ENCODE measurements around the gene ALG14.

The ALG14 gene

DNA sequence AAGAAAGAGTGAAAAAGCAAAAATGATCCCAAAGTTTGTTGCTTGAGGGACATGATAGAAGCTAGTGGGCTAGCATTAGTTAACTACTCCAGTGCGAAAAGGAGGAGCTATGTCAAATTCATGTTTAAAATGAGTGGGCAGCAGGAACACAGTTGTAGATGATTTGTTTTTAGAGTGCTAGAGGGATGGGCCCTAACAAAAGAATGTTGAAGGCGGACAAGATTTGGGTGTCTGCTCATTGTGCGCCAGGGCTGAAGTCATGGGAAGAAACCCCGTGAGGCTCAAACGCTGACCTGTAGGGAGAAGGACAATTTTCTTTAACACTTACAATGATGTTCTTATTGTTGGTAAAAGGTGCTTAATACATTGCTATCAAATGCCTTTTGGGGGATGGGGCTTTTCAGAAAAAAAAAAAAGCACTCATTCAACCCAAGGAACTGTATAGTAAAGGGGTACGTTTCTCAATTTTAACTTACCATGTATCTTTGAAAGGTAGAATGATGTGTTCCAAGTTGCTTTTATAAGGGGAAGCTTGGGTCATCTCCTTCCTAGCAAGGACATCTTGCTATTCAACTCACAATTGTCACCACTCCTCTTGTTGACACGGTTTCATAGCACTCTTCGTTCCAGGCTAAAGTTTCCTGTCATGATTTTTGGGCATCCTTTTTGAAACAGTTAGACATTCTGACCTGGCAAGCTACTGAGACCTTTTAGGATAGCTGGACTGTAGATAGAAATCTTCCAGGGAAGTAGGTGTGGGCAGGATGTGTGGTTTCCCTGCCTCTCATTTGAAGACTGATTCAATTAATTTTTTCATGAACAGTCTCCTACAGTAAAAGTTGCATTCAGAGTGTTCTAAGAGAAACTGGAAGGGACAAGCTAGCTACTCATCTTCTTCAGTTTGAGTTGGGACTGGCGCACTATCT, 92.8 kb downstream of the ALG14 start:
- DNase-seq, result no peak

DNA sequence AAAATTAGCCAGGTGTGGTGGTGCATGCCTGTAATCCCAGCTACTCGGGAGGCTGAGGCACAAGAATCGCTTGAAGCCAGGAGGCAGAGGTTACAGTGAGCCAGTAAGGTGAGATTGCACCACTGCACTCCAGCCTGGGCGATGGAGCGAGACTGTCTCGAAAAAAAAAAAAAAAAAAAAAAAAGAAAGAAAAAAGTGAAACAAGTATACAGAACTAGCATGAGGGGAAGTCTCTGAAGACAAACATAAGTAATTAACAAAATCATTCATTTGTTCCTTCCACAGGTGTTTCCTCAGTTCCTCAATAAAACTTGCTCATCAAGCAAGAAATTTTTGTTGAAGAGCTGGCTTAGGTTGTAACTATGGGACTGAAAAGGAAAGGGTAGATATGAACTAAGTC, 93.6 kb downstream of the ALG14 start:
- DNase-seq, result no peak

DNA sequence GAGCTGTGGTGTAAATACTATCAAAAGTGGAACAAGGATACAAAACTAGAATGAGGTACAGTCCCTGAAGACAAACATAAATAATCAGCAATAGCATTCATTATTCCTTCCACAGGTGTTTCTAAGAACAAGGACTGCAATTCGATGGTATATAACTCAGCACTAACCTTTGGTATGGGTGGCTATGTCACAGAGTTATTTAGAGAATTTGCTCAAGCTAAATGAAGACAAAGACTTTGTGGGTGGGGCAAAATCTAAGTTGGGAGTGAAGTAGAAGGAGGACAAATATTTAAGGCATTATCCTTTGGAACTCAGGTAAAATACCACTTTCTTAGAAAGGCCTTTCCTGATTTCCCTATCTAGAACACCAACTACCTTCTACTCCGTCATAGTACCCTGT, 94.3 kb downstream of the ALG14 start:
- DNase-seq, result no peak

DNA sequence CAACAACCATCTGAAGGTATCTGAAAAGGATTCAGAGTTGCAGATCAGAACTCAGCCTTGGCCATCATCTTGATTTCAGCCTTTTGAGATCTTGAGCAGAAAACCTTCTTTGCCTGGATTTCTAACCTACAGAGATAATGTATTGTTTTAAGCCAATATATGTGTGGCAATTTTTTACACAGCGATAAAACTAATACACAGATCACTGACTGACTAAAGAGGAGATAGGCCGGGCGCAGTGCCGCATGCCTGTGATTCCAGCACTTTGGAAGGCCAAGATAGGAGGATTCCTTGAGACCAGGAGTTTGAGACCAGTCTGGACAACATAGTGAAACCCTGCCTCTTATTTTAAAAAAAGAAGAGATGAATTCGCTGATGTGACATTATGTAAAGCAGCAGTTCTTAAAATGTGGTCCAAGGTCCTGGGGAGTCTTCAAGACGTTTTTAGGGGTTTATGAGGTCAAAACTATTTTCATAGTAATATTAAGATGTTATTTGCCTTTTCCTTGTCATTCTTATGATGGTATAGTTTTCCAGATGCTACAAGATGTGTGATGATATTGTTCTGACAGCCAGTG, 95.7 kb downstream of the ALG14 start:
- no peak for DNase-seq

DNA sequence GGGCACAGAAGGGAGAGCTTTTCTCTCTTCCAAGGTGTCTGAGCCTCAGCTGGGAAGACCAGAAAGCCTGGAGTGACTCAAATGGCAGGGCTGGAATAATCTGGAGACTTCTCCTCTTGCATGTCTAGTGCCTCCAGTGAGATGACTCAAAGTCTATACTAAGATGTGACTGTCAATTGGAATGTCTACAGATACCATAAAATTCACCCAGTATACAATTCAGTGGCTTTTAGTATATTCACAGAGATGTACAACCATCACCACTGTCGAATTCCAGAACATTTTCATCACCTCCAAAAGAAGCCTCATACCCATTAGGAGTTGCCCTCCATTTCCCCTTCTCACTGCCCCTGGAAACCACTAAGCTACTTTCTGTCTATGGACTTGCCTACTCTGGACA, 97.9 kb downstream of the ALG14 start:
- DNase-seq, result no peak

DNA sequence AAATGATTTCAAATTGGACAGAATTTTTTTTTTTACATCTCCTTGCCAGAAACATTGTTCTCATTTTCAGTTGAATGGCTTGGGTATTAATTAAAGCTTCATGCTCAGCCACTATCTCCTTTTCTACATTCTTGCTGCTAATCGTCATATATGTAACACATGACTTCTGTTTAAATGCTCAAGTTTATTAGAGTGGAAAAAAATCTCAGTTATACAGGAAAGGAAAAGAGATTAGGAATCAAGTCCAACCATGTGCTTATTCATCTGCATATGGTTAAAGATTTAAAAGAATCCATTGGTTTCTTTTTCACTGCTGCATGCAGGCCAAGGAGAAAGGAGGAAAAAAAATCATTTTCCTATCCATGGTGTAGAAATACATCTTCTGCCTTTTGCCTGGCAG, 98.5 kb downstream of the ALG14 start:
- no peak for DNase-seq

DNA sequence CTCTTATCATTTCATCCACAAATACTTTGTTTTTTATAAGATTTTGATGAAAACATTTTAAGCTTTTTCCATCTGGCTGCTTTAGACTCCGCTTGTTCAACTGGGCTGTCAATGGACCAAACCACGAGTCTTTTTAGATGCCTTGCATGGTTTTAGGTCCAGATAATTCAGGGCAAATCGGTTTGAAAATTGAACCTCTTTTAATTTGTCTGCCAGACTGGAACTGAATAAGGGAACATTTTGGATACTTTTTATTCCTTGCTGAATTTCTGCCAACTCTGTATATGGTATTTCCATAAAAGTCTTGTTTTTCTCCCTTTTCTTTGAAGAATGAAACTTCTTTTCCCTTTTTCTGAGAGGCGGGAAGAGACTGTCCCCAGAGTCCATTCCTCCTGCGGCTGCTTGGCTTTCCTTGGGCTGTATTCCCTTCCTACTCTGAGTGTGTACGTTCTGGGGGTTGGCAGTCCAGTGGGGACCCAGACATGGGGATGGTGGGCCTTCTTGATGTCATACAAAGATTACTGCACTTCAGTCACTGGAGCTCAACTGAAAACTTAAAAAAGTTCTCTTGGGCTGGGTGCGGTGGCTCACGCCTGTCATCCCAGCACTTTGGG, 99.3 kb downstream of the ALG14 start:
- DNase-seq, result no peak

DNA sequence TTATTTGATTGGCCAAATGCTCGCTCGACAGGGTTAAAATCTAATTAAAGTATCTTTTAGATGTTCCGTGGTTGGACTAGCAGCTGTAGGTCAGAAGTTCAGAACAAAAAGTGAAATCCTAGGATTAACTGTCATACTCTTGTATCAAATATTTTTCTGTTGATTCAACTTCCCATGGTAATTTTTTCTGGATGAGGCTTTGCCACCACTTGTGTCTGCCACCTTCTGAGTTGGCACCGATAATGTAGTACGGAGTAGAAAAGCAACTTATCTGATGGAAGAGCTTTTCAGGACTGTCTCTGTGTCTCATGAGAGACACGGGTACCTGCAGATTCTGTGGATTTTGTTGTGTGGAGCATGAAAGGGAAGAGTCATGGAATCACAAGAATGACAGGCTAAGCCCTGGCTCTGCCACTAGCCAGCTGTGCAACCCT, 101.2 kb downstream of the ALG14 start:
- DNase-seq, result no peak

DNA sequence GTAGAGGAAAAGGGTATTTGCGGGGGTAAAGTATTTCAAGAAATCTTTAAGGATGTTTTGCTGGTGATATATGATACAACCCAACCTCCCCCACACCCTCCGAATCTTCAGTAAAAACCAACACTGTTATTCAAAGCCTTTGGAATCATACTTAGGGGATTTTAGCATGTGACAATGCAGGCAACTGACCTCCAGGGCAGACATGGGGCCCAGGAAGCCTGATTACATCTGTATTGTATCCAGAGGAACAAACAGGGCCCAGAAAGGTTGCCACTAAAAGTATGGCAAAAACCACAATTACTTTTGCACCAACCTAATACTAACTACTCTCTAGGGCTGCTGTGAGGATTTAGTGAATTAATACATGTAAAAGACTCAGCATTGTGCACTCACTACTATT, 102.0 kb downstream of the ALG14 start:
- DNase-seq, result no peak

DNA sequence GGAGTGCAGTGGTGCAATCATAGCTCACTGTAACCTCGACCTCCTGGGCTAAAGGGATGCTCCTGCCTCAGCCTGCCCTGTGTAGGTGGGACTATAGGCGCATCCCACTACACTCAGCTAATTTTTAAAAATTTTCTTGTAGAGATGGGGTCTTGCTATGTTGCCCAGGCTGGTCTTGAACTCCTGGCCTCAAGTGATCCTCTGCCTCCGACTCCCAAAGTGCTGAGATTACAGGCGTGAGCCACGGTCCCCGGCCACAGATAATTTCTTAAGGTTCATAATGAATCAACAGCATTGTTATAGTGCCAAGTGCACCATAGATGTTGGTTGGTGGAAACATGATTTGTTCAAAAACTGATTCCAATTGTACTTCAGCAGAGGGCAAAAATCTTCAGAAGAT, 103.6 kb downstream of the ALG14 start:
- no peak for DNase-seq

DNA sequence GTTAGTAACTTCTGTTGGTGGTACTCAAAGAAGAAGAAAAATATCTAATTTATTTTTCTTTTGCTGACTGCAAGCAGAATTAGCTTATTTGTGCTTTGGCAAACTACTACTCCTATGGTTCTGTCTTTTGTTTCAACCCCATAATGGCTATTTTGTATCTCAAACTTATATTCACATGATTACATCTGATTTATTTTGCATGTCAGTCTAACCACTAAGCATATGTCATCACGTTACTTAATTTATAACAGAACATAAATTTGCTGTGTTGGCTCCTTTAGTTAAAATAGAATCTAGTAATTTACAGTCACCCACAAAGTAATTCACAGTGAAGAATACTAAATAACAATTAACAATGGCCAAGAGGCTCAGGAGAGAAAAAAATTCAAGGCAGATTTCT, 106.7 kb downstream of the ALG14 start:
- no peak for DNase-seq

DNA sequence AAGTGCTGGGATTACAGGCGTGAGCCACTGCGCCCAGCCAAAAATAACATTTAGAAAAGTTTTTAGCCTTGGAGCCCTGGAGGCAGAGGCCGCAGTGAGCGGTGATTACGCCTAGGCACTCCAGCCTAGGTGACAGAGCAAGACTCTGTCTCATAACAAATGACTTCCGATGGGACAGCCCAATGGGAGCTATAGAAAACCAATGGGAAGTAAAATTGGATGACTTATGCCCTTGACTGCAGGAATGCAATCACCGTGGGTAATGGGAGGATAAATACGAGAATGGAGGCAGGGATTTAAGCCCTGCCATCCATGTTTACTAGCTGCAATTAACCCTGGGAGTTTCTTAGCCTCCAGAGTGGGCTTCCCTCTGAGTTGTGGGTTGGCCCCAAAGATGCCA, 108.9 kb downstream of the ALG14 start:
- no peak for DNase-seq

DNA sequence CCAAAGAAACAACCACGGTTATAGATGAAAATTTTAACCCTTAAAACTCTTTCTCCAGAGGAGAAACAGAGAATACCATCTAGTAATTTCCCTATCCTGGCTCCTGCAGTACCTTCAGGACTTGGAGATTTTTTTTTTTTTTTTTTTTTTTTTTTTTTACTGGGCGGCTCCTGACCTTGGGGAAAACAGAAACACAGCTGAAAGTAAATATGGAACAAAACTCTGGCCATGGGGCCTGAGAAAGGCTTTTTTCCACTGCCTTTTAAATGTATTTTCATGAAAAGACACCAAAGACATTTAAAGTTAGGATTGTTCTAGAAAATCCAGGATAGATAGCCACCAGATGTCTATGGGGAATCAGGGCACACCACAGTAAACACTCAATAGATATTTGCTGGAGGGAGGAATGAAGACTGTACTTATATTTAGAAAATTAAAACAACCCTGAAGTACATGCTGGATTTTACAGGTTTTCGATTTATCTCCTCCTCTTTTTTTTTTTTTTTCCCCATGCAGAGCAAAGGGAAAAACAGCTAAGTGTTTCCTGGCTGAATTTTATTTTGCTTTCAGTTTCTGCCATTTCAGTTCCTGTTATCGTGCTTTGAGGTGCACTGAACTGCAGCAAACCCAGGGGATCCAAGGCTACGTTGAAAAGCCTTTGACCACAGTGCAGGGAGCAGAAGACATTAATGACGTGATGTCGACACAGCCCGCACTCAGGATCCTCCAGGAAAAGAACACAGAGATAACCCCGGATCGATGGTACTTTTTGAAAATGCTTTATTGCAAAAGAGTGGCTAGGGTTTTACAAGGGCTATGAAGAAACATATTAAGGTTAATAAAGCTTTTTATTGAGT, 110.1 kb downstream of the ALG14 start:
- peak; percentile 9 for DNase-seq

DNA sequence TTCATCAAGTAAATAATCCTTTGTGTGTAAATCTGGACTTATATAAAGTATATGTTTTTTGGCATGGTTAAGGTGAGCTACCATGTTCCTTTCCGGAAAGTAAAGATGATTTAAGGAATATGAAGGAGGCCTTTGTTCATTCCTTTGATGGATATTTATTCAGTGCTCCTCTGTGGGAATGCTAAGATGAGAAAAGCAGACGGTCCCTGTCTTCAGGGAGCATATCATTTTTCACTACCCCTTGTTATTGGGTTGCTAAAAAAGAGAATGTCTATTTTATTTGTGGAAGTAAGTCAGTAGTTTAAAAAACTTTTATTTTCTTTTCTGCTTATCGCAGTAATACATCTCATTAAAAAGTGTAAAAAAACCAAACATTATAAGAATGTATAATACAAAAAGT, 110.8 kb downstream of the ALG14 start:
- no peak for DNase-seq

DNA sequence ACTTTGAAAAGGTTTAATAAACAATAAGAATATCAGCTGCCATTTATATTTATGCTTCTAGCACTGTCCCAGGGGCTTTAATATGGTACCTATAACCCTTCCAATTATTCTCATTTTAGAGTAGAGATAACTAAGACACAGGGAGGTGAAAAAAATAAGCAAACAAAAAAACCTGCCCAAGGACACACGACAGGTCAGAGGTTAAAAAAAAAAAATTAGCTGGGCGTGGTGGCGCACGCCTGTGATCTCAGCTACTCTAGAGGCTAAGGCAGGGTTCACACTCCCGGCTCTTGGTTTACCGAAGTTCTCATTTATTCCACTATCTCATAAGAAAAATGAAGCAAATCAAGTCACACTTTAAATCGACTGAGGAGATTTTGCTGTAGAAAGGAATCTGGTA, 111.2 kb downstream of the ALG14 start:
- DNase-seq, result no peak

DNA sequence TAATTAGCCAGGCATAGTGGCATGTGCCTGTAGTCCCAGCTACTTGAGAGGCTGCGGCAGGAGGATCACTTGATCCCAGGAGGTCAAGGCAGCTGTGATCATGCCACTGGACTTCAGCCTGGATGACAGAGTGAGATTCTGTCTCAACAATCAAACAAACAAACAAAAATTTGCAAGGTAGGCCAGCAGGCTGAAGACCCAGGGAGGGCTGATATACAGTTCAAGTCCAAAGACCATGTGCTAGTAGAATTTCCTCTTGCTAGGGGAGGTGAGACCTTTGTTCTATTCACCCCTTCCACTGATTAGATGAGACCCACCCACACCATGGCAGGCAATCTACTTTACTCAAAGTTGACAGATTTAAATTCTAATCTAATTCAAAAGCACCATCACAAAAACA, 114.7 kb downstream of the ALG14 start:
- no peak for DNase-seq

DNA sequence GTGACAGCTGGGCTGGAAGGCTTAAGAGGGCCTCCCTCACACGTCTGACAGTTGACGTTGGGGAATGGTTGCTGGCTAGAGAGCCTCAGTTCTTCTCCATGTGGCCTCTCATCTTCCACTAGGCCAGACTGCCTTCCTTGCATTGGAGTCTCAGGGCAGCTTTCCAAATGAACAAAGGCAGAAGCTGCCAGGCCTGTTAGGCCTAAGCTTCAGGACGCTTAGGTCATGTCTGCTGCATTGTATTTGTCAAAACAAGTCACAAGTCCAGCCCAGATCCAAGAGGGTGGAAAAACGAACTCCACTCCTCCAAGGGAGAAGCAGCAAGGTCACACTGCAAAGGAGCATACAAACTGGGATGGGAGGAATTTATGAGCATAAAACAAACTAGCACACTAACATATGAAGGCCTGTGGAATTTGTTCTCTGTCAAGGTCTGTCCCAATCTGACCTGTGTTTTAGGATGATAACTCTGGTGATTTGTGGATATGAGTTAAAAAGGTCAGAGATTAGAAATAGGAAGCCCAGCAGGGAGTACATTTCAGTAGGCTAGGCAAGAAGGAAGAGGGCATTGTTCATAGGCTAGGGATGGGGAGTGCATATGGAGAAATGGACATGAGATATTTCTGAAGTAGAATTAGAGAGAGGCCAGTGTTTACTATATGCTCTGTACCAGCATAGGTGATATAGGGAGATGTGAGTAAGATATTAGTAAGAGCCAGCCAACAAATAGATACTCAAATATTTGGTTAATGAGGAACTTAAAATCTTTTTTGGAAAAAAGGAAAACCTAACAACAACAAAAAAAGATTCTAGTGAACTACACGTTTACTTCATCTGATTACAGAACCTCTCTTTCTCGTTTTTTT, 116.8 kb downstream of the ALG14 start:
- no peak for DNase-seq

DNA sequence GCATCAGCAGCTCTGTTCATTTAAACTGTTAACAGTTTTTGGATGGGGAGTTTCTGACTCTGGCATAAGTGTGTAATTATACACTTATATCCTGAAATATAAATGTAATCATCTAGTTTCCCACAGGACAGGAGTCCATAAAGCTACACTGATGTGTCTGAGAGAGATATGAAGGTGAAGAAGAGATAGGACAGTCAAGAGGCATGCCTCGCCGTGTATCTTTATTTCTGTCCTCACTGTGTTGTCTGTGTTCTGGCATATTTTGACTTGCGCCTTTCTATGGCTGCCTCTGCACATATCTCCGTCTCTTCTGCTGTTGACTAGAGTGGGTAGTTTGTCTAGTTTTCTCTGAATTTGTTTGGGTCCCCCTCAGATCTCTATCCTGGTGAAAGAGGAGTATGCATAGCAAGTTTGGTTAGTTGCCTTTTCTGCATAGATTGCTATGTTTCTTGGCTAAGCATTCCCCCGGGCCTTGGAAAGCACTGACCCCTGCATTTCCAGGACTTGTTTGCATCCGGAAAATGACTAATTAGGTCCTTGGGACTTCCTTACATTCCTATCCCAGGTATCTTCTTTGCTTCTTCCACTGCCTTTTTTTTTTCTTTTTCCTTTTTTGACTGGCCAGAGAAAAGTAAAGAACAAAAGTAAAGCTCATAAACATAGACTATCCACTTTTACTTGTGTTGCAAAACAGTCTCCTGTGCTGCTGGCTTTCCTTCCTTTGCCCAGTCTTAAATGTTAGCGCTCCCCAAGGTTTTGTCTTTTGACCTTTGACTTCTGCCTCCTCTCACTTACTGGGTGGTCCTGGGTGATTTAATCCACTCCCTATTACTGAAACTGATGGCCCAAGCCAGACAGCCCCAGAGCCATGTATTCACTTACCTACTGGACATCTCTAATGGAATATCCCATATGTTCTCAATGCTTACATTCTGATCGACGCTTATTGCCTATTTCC, 118.2 kb downstream of the ALG14 start:
- DNase-seq, result no peak

DNA sequence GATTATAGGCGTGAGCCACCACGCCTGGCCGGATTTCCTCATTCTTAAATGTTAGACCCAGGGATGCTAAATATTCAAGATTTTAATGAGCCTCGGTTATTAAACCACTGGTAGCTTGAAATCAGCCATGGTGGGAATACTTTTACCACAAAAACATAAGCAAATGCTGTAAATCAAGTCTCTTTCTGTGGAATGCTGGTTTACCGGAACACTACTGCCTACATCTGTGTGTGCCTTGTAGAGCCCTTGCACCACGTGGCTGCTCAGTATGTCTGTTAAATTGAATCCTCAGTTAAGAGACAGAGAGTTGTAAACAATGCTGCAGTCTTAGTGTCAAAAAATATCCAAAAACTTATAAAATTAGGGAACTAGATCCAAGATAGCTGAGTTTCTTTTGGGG, 119.0 kb downstream of the ALG14 start:
- DNase-seq, result no peak

DNA sequence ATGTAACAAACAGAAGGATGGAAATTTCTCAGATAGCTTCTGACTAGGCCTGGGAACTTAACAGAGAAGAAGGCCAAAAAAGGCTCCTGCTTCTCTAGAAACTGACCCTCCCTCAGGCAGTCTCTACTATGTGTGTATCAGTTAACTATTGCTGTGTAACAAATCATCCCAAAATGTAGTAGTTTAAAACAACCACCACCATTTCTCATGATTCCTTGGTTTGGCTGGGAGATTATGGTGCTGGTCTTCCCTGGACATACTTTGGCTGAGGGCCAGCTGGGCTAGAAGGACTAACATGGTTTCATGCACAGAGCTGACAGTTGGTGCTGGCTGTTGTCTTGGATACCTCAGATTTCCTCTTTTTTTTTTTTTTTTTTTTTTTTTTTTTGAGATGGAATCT, 119.6 kb downstream of the ALG14 start:
- DNase-seq, result no peak

DNA sequence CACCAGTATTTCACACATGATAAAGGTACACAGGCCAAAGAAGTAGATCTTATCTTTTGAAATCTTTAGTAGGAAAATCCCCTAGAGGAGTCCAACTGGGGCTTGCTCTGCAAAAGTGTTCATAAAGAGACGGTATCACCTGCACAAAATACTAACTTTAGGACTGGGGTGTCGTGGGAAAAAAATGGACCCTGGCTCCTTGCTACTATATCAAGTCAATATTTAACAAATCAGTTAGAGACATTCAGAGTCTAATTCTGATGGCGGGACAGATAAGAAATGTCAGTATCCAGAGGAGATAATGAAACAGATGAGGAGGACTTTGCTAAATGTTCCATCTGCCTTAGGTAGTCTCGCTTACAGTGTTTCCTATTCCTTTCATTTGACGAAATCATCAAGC, 120.2 kb downstream of the ALG14 start:
- no peak for DNase-seq
